Measurements from ENCODE around the gene INF2.

DNA sequence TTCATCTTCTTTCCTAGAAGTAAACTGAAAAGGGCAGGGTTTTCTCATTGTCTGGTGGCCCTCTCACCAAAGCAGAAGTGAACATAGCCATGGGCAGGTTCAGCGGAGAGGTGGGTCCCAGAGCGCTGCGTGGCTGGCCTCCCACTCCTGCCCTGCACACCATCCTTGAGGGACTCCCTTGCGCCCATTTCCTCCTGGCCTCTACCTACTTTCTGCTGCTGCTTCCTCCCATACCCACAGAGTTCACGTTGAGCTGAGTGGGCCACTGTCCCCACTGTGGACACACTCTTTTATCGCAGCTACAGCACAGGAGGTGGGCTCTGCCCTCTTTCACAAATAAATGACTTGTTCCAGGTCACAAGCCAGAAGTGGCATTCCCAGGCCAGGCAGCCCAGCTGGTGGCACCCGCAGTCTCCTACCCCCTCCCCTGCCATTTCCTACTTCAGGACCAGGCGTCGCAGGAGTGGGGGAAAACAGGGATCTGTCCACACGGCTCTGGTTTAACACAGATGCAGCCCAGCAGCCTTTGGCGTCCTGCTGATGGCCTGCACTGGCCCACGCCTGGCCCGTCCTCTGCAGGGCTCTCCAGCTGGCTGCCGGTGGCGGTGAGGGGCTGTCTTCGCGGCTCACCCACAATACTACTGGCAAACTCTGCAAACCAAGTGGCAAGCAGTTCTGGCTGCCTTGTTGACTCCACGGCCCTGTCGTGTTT, 68.4 kb downstream of the INF2 start:
- TF ChIP-seq, protein P1, sequence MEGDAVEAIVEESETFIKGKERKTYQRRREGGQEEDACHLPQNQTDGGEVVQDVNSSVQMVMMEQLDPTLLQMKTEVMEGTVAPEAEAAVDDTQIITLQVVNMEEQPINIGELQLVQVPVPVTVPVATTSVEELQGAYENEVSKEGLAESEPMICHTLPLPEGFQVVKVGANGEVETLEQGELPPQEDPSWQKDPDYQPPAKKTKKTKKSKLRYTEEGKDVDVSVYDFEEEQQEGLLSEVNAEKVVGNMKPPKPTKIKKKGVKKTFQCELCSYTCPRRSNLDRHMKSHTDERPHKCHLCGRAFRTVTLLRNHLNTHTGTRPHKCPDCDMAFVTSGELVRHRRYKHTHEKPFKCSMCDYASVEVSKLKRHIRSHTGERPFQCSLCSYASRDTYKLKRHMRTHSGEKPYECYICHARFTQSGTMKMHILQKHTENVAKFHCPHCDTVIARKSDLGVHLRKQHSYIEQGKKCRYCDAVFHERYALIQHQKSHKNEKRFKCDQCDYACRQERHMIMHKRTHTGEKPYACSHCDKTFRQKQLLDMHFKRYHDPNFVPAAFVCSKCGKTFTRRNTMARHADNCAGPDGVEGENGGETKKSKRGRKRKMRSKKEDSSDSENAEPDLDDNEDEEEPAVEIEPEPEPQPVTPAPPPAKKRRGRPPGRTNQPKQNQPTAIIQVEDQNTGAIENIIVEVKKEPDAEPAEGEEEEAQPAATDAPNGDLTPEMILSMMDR (IDR thresholded peaks at IDR 0.05; ENCODE audit: low read length), result no peak
- TF ChIP-seq EZH2 (optimal IDR thresholded peaks at IDR 0.05; ENCODE audit: low read depth, low read length) (no peak), EZH2phosphoT487 (IDR thresholded peaks at IDR 0.05; ENCODE audit: low read length) (no peak)

Data from MM.1S (cell line).